CD4-positive, alpha-beta T cell treated with Interleukin-15 for 4 hours (primary cell): ENCODE measurements around the gene LSM7.

Experiments
- DNase-seq: peaks from one replicate; pipeline ENCODE4 v3.0.0-alpha.2; 2020; ENCODE audit warnings: low spot score

LSM7 gene

GRCh38 chr19:2328401-2329148 is at the start of gene LSM7, which contains the start of gene SPPL2B:
LSM7 (minus strand) TSS chr19:2328586; CDS start chr19:2328566, 20 bp downstream.
SPPL2B (plus strand) TSS chr19:2328684; CDS start chr19:2328710, 26 bp downstream.
- DNase-seq, result peak; percentile 94

- DNase-seq, result no peak
Measured at GRCh38 chr19:2376784-2377519, 48.6 kb upstream of the LSM7 start.

GRCh38 chr19:2375353-2376121 is 47.2 kb upstream of the LSM7 start:
- no peak for DNase-seq

- no peak for DNase-seq
Measured at GRCh38 chr19:2374808-2375207, 46.4 kb upstream of the LSM7 start.

- no peak for DNase-seq
Measured at GRCh38 chr19:2372076-2372612, 43.8 kb upstream of the LSM7 start.

GRCh38 chr19:2371656-2372055 is 43.3 kb upstream of the LSM7 start:
- DNase-seq, result no peak

- DNase-seq, result no peak
Measured at GRCh38 chr19:2365201-2365970, 37.0 kb upstream of the LSM7 start.

- DNase-seq, result no peak
Measured at GRCh38 chr19:2363419-2363818, 35.0 kb upstream of the LSM7 start.

- DNase-seq, result no peak
Measured at GRCh38 chr19:2362970-2363300, 34.5 kb upstream of the LSM7 start.

- no peak for DNase-seq
Measured at GRCh38 chr19:2362046-2362969, 33.9 kb upstream of the LSM7 start.

GRCh38 chr19:2361246-2362045 is 33.1 kb upstream of the LSM7 start:
- DNase-seq, result no peak

- DNase-seq, result no peak
Measured at GRCh38 chr19:2360833-2361232, 32.4 kb upstream of the LSM7 start.

- no peak for DNase-seq
Measured at GRCh38 chr19:2359992-2360685, 31.8 kb upstream of the LSM7 start, which contains the start of gene TMPRSS9. TMPRSS9 (plus strand) TSS chr19:2360265; CDS start chr19:2389786, 29,521 bp downstream.

GRCh38 chr19:2358548-2359173 is 30.3 kb upstream of the LSM7 start:
- no peak for DNase-seq

- no peak for DNase-seq
Measured at GRCh38 chr19:2357279-2358206, 29.2 kb upstream of the LSM7 start.

- no peak for DNase-seq
Measured at GRCh38 chr19:2356036-2356646, 27.8 kb upstream of the LSM7 start.
